ENCODE measurements around the gene GRID1.

The GRID1 gene

DNA sequence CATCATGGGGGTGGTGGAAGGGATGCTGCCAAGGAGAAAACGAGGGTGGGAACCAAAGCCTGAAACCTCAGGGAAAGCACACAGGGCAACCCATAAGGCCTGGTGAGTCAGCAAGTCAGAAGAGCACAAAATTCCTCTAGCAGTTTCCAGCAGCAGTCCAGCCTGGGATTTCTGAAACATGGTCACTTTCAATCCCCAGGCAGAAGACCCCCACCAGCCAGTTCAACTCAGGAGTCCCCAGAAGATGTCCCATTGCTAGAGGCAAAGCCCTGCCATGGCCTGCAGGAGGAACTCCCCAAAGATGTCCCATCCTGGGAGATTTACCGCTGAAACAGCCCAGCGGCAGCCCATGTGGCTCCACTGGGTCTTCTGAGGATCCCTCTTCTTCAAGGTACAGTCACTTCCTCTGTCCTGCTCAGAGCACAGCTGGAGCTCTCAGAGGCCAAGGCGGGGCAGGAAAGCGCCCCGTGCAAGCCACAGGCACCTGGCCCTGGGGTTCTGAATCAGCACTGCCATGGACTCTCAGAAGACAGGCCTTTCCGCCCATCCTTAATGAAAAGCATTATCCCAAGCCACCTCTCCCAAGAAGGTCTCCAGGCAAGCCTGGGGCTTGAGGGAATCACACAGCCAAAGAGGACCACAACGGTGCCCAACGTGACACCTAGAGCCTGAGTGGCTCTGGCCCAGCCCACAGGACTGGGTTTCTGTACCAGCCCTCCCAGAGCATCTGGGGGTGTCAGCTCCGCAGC, 196.9 kb downstream of the GRID1 start:
- Mint-ChIP-seq H3K4me1 (ENCODE audit: low read depth) (no peaks in the 10 kb centered on the region), H3K9me3 (no peaks in the 10 kb centered on the region), H3K4me3 (no peak overlapping the region), H3K27me3 (ENCODE audit: low read depth) (peaks cover 7% of the 10 kb centered on the region), H3K27ac (no peak overlapping the region), H3K36me3 (ENCODE audit: low read depth) (no peaks in the 10 kb centered on the region)

DNA sequence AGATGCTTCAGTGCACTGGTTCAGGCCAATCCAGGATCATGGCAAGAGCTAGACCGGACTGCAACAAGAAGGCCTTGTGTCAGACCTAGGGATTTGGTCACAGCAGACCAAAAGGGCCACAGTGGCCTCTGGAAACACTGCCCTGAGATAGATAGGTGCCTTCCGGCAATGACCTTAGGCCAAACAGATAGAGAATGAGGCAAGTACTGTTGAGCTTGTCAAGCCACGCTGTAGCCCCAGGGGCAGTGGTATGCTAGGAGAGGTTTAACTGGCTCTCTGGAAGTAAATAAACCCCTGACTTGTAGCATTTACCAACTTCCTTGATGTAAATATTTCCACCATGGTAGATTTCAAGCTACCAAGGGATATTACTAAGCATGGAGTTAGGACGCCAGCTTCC, 197.5 kb downstream of the GRID1 start:
- H3K4me1 Mint-ChIP-seq (ENCODE audit: low read depth), result no peaks in the 10 kb centered on the region
- H3K4me3 Mint-ChIP-seq, result no peak overlapping the region
- H3K27ac Mint-ChIP-seq, result no peak overlapping the region
- H3K9me3 Mint-ChIP-seq, result no peaks in the 10 kb centered on the region
- H3K36me3 Mint-ChIP-seq (ENCODE audit: low read depth), result no peaks in the 10 kb centered on the region
- peaks cover 7% of the 10 kb centered on the region for H3K27me3 Mint-ChIP-seq (ENCODE audit: low read depth)

DNA sequence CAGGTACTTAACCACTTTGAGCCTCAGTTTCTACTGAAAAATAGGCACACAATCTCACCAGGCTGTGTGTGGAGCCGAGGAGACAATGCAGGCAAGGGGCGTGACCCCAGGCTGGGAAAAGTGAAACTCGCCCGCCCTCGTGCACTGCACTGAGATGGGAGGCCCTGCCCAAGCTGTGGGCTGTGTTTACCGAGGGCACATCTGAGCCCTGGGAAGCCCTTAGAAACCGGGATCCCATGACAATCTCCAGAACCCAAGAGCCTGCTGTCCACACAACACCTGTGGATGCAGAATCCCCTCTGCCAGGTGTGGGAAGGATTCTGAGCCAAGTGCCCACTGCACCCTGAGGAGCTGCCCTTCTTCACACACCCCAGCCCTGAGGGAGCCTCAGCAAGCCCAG, 198.3 kb downstream of the GRID1 start:
- H3K4me1 Mint-ChIP-seq (ENCODE audit: low read depth), result no peaks in the 10 kb centered on the region
- H3K27me3 Mint-ChIP-seq (ENCODE audit: low read depth), result peaks cover 7% of the 10 kb centered on the region
- H3K27ac Mint-ChIP-seq, result no peak overlapping the region
- H3K9me3 Mint-ChIP-seq, result no peaks in the 10 kb centered on the region
- H3K36me3 Mint-ChIP-seq (ENCODE audit: low read depth), result no peaks in the 10 kb centered on the region
- H3K4me3 Mint-ChIP-seq, result no peak overlapping the region

- no peaks in the 10 kb centered on the region for H3K36me3 Mint-ChIP-seq (ENCODE audit: low read depth)
- peaks cover 7% of the 10 kb centered on the region for H3K27me3 Mint-ChIP-seq (ENCODE audit: low read depth)
- H3K4me1 Mint-ChIP-seq (ENCODE audit: low read depth), result no peaks in the 10 kb centered on the region
- H3K9me3 Mint-ChIP-seq, result no peaks in the 10 kb centered on the region
- H3K27ac Mint-ChIP-seq, result no peak overlapping the region
- H3K4me3 Mint-ChIP-seq, result no peak overlapping the region
Measured at GRCh38 chr10:86167762-86168128, 198.8 kb downstream of the GRID1 start.

DNA sequence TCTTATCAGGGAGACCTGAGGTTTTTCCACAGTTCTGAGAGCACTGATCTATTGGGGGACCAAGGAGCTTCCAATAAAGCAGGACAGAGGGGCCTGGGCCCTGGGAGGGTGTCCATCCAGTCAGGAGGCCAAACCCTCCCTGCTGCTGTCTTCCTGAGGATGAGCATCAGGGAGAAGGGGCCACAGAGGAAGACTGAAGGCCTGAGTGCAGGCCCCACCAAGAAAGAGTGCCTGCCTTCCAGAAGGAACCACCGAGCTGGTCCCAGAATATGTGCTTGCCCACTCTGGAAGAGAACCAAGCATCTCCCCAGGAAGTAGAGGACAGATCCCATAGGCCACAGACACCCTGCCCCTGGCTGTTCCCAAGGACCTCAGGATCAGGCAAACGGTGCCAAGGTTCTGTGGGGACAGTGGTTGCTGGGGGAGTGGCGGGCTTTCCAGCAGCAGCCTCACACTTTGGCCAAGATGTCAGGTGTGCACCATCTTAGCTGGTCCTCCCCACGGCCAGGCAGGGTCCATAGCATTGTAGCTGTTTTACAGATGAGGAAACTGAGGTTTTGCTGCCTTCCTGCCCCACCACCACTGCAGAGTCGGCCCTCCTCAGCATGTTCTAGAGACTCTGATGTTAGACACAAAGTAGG, 199.4 kb downstream of the GRID1 start:
- Mint-ChIP-seq H3K9me3 (no peaks in the 10 kb centered on the region), H3K27me3 (ENCODE audit: low read depth) (peaks cover 7% of the 10 kb centered on the region), H3K4me1 (ENCODE audit: low read depth) (no peaks in the 10 kb centered on the region), H3K36me3 (ENCODE audit: low read depth) (no peaks in the 10 kb centered on the region), H3K4me3 (no peak overlapping the region), H3K27ac (no peak overlapping the region)

DNA sequence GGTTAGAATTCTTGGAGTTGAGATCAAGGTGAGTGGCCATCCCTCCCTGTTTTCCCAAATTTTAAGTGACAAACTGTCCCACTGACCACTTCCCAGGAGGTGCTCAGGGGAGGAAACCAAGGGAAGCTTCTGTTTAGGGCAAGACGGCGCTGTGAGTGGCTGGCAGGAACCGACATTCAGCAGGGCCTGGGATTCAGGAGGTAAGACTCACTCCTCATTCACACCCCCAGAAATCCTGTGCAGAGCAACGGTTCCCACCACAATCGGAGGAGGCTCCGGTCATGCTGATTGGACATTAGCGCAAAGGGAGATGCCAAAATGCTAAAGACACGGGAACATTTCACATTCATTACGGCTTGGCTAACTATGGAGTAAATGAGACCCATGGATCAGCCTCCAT, 200.9 kb downstream of the GRID1 start:
- Mint-ChIP-seq H3K27me3 (ENCODE audit: low read depth) (peaks cover 5% of the 10 kb centered on the region), H3K4me1 (ENCODE audit: low read depth) (no peaks in the 10 kb centered on the region), H3K9me3 (no peaks in the 10 kb centered on the region), H3K4me3 (no peak overlapping the region), H3K27ac (no peak overlapping the region), H3K36me3 (ENCODE audit: low read depth) (no peaks in the 10 kb centered on the region)

DNA sequence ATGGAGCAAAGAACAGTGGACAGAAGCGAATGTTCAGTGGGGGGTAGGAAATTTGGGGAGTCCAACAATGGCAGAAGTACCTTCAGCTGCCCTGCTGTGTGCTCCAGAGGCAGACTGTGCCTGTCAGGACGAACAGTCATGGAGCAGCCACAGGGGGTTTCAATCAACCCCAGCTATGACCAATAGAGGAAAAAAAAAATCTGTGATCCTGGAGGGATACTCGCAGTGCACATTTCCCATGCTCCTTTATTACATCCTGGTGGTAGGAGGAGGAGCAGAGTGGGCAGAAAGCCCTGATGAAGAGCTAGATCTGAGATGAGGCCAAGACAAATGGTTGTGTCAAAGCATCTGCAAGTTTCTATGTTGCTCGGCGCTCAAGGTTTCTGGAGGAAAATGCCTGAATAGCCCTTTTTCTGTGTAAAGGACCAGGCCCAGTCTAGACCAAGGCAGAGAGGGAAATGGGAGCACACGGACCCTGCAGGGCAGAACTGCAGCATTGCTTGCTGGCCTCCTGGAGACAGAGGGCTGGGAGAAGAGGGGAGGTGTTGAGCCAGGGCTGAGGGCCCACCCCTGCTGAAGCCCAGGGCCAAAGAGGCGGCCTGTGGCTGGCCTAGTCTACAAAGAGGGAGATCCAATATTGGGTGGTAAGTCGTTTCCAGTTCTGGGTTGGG, 201.5 kb downstream of the GRID1 start:
- H3K4me3 Mint-ChIP-seq, result no peak overlapping the region
- no peaks in the 10 kb centered on the region for H3K27me3 Mint-ChIP-seq (ENCODE audit: low read depth)
- no peaks in the 10 kb centered on the region for H3K4me1 Mint-ChIP-seq (ENCODE audit: low read depth)
- H3K9me3 Mint-ChIP-seq, result no peaks in the 10 kb centered on the region
- H3K27ac Mint-ChIP-seq, result no peak overlapping the region
- no peaks in the 10 kb centered on the region for H3K36me3 Mint-ChIP-seq (ENCODE audit: low read depth)

- Mint-ChIP-seq H3K27me3 (ENCODE audit: low read depth) (no peaks in the 10 kb centered on the region), H3K36me3 (ENCODE audit: low read depth) (no peaks in the 10 kb centered on the region), H3K27ac (no peak overlapping the region), H3K9me3 (no peaks in the 10 kb centered on the region), H3K4me3 (no peak overlapping the region), H3K4me1 (ENCODE audit: low read depth) (no peaks in the 10 kb centered on the region)
Measured at GRCh38 chr10:86164174-86164774, 202.3 kb downstream of the GRID1 start.

DNA sequence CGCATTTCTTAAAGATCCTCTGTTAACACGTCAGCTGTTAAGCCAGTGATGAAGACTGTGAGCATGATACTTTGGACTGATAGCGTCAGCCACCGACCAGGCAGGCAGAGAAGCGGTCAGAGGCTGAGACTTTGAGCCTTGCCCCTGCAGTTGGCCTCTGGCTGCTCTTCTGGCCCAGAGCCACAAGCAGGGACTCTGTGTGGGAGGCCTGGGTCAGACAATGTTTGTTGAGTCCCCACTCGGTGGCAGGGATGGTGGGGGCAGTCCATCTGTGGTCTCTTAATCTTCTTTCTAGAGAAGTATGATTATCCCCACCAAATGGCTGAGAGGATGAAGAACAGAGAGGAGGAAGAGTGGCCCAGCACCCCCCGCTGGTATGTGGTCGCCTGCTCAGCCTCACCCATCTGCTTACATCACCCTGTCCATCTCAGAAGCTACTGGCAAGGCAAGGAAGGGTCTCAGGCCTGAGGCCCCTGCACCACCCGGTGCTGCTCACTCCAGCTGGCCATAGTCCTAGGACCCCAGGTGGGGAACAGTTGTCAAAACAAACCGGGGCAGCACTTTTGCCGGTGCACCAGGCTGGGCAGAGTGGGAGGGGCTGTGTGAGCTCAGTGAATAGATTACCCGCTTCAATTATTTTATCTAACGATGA, 202.9 kb downstream of the GRID1 start:
- no peaks in the 10 kb centered on the region for H3K36me3 Mint-ChIP-seq (ENCODE audit: low read depth)
- no peak overlapping the region for H3K4me3 Mint-ChIP-seq
- H3K9me3 Mint-ChIP-seq, result no peaks in the 10 kb centered on the region
- no peaks in the 10 kb centered on the region for H3K4me1 Mint-ChIP-seq (ENCODE audit: low read depth)
- no peak overlapping the region for H3K27ac Mint-ChIP-seq
- H3K27me3 Mint-ChIP-seq (ENCODE audit: low read depth), result no peaks in the 10 kb centered on the region

DNA sequence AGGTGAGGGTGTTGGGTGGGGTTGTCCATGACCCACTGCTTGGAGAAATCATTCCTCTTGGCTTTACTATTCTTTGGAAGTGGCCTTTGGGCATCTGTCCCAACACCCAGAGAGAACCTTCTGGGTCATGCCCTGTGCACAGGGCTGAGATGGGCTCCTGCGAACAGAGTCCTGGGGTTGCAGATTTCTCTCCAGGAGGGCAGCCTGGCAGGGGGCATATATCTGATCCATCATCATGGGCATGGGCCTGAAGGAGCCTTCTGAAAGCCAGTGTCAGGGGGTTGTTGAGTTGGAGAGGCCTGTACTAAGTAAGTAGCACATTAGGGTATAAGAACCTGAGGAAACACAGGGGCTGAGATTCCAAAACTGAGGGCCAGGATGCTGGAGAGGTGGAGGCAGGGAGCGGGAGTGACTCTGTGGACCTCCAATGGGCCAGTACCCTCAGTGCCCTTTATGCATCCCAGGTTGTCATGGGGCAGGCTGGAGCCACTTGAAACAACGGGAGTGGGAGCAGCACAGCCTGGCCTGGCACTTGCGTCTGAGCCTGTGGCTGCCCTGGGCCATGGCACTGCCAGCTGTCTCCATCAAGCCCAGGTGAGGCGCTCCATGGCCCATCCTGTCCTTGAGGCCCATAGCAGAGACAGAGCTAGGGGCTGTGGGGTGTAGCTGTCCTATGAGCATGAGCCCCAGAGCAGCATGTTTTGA, 203.7 kb downstream of the GRID1 start:
- H3K27me3 Mint-ChIP-seq (ENCODE audit: low read depth), result no peaks in the 10 kb centered on the region
- no peaks in the 10 kb centered on the region for H3K36me3 Mint-ChIP-seq (ENCODE audit: low read depth)
- no peaks in the 10 kb centered on the region for H3K4me1 Mint-ChIP-seq (ENCODE audit: low read depth)
- H3K4me3 Mint-ChIP-seq, result no peak overlapping the region
- H3K9me3 Mint-ChIP-seq, result no peaks in the 10 kb centered on the region
- H3K27ac Mint-ChIP-seq, result no peak overlapping the region

DNA sequence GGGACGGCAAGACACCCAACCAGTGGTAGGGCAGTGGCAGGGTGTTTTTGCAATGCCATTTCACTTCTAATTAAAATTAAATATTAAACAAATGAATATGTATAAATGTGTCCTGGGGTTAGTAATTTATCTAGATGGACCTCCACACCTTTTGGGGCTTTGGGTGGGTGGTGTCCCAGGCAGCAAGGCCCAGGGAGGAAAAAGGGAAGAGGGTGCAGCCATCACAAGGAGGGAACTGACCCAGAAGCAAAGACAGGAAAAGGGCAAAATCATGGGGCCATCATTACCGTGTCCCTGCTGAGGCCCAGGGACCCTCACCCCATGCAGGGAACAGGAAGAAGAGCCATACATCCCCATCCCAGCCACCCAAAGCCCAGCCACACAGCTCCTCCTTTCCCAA, 204.6 kb downstream of the GRID1 start:
- H3K4me3 Mint-ChIP-seq, result no peak overlapping the region
- H3K27me3 Mint-ChIP-seq (ENCODE audit: low read depth), result no peaks in the 10 kb centered on the region
- no peaks in the 10 kb centered on the region for H3K36me3 Mint-ChIP-seq (ENCODE audit: low read depth)
- H3K27ac Mint-ChIP-seq, result no peak overlapping the region
- H3K4me1 Mint-ChIP-seq (ENCODE audit: low read depth), result no peaks in the 10 kb centered on the region
- H3K9me3 Mint-ChIP-seq, result no peaks in the 10 kb centered on the region

DNA sequence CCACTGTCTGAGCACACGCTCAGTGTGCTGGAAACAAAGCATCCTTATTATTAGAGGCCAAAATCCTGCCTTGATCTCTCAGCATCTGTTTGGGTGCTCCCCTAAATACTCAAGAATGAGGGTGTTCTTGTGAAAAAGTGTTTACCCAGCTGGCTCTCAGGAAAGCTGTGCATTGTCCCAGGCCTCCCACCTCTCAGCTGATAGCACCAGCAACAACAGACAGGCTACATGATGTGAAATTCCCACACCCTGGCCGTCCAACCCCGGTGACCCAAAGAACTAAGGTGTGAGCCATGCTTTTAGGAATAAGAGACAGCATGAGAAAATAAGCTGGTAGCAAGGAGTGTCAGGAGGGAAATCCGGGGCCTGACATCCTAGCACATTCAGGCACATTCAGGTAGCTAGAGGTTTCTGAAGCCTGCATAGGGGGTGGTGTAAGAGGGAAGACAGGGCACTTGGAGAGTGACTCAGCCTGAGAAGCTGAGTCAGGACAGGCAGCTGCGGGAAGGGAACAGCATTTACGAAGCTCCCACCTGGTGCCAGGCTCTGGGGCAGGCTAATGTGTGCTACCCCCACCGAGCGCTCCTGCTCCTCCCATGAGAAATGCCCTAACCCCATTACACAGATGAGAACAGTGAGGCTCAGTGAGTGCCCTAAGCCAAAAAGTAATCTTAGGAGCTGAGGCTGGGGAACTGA, 205.6 kb downstream of the GRID1 start:
- Mint-ChIP-seq H3K4me1 (ENCODE audit: low read depth) (no peaks in the 10 kb centered on the region), H3K9me3 (no peaks in the 10 kb centered on the region), H3K4me3 (no peak overlapping the region), H3K27me3 (ENCODE audit: low read depth) (no peaks in the 10 kb centered on the region), H3K36me3 (ENCODE audit: low read depth) (no peaks in the 10 kb centered on the region), H3K27ac (no peak overlapping the region)

DNA sequence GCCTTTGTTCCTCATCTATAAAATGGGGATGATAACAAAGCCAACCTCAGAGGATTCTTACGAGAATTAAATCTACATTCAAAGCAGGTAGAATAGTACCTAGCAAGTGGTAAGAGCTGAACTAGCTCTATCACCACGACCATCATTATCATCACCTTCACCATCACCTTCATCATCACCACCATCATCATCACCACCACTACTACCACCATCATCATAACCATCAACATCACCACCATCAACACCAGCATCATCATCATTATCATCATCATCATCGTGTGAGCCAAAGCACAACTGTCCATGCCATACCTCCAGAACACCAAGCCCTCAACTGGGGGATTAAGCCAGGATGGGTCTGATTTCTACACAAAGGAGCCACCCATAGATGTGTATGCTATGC, 206.8 kb downstream of the GRID1 start:
- Mint-ChIP-seq H3K36me3 (ENCODE audit: low read depth) (no peaks in the 10 kb centered on the region), H3K4me1 (ENCODE audit: low read depth) (no peaks in the 10 kb centered on the region), H3K27ac (no peak overlapping the region), H3K9me3 (no peaks in the 10 kb centered on the region), H3K4me3 (no peak overlapping the region), H3K27me3 (ENCODE audit: low read depth) (no peaks in the 10 kb centered on the region)
